Neural cell (in vitro differentiated cells): ENCODE measurements around the gene DPYD. TPM values are rescaled to one million over a fixed set of nuclear protein-coding genes. Genes with fewer than 3 reads are reported as not detected.

Source experiments
- H2AFZ ChIP-seq: fragments of 200-600, 300-800 bp; sonication (generic), shearing (Covaris generic); 2 replicates; pipeline ENCODE4 v1.6.0; 2014; ENCODE audit warnings: low read depth, mild to moderate bottlenecking, antibody characterized with exemption, low read length, moderate library complexity
- H3F3A ChIP-seq: fragments of 200-600 bp; shearing (Covaris generic); 2 replicates; pipeline ENCODE4 v1.6.1; 2016; ENCODE audit warnings: mild to moderate bottlenecking, moderate library complexity, mixed read lengths, antibody characterized with exemption, low read length; ENCODE audit not compliant: insufficient read depth, poor library complexity, severe bottlenecking
- H3K27ac ChIP-seq: fragments of 200-600, 300-800 bp; sonication (generic), shearing (Covaris generic); 2 replicates; pipeline ENCODE4 v1.5.1; 2014; ENCODE audit warnings: mild to moderate bottlenecking, low read length, moderate library complexity
- H3K27me3 ChIP-seq: fragments of 300-800, 200-600 bp; sonication (generic), shearing (Covaris generic); 2 replicates; pipeline ENCODE4 v1.6.0; 2014; ENCODE audit warnings: mild to moderate bottlenecking, low read depth, low read length, moderate library complexity; ENCODE audit not compliant: insufficient read depth
- H3K36me3 ChIP-seq: fragments of 300-800, 200-600 bp; sonication (generic), shearing (Covaris generic); 2 replicates; pipeline ENCODE4 v1.5.1; 2014; ENCODE audit warnings: mild to moderate bottlenecking, antibody characterized with exemption, low read length, moderate library complexity; ENCODE audit not compliant: insufficient read depth
- H3K4me2 ChIP-seq: fragments of 300-800, 200-600 bp; sonication (generic), shearing (Covaris generic); 2 replicates; pipeline ENCODE4 v1.6.0; 2014; ENCODE audit warnings: mild to moderate bottlenecking, low read length
- H3K4me3 ChIP-seq: fragments of 300-800, 200-600 bp; sonication (generic), shearing (Covaris generic); 2 replicates; pipeline ENCODE4 v1.5.1; 2014; ENCODE audit warnings: mild to moderate bottlenecking, low read length, moderate library complexity
- H3K79me2 ChIP-seq: fragments of 200-600 bp; shearing (Covaris generic); replicated peaks from 2 replicates; pipeline ENCODE4 v1.6.0; 2014; ENCODE audit warnings: mild to moderate bottlenecking, low read length, moderate library complexity; ENCODE audit not compliant: insufficient read depth
- H3K9ac ChIP-seq: fragments of 300-800, 200-600 bp; sonication (generic), shearing (Covaris generic); 2 replicates; pipeline ENCODE4 v1.6.1; 2016; ENCODE audit warnings: mild to moderate bottlenecking, low read length, mixed read lengths
- H3K9me2 ChIP-seq: fragments of 200-600 bp; shearing (Covaris generic); 2 replicates; pipeline ENCODE4 v1.6.1; 2016; ENCODE audit warnings: mild to moderate bottlenecking, low read length, mixed read lengths; ENCODE audit not compliant: insufficient read depth
- H3K9me3 ChIP-seq: fragments of 200-600, 300-800 bp; sonication (generic), shearing (Covaris generic); 2 replicates; pipeline ENCODE4 v1.6.1; 2016; ENCODE audit warnings: mild to moderate bottlenecking, mixed run types, low read length, moderate library complexity, mixed read lengths
- H4K20me1 ChIP-seq: fragments of 200-600 bp; shearing (Covaris generic); 2 replicates; pipeline ENCODE4 v1.6.1; 2016; ENCODE audit warnings: mild to moderate bottlenecking, mixed run types; ENCODE audit not compliant: insufficient read depth
- EP300 ChIP-seq: fragments of 450-650 bp; conservative IDR thresholded peaks from 2 replicates; pipeline ENCODE4 v1.6.1; 2014; ENCODE audit warnings: antibody characterized with exemption, mild to moderate bottlenecking, moderate library complexity; ENCODE audit not compliant: poor library complexity, severe bottlenecking
- EZH2 ChIP-seq: fragments of 200-600, 300-800 bp; shearing (Covaris generic), sonication (generic); IDR thresholded peaks from 2 replicates; pipeline ENCODE4 v1.6.1; 2014; ENCODE audit warnings: antibody characterized with exemption, low read length, borderline replicate concordance, mild to moderate bottlenecking; ENCODE audit not compliant: insufficient read depth, poor library complexity, severe bottlenecking
- MXI1 ChIP-seq: fragments of 450-650 bp; conservative IDR thresholded peaks from 2 replicates; pipeline ENCODE4 v1.6.1; 2014; ENCODE audit warnings: antibody characterized with exemption, mild to moderate bottlenecking; ENCODE audit not compliant: poor library complexity, severe bottlenecking
- POLR2AphosphoS5 ChIP-seq: IDR thresholded peaks from 2 replicates; pipeline ENCODE4 v1.6.1; 2012
- RAD21 ChIP-seq: fragments of 450-650 bp; conservative IDR thresholded peaks from 2 replicates; pipeline ENCODE4 v1.6.1; 2014; ENCODE audit warnings: antibody characterized with exemption, mild to moderate bottlenecking, moderate library complexity
- SMC3 ChIP-seq: fragments of 450-650 bp; conservative IDR thresholded peaks from 2 replicates; pipeline ENCODE4 v1.6.1; 2014; ENCODE audit warnings: antibody characterized with exemption, mild to moderate bottlenecking, moderate library complexity; ENCODE audit not compliant: poor library complexity
- TAF1 ChIP-seq: IDR thresholded peaks from 2 replicates; pipeline ENCODE4 v1.6.1; 2012; ENCODE audit warnings: low read depth
- polyA plus RNA-seq: library from polyadenylated mRNA; depleted of rRNA; stranded (reverse); fragments of >200 nt; gene quantifications from 2 replicates; pipeline ENCODE4 v1.2.3, GENCODE V29; 2014
- TF ChIP-seq, protein P1 (sequence below): IDR thresholded peaks from 2 replicates; pipeline ENCODE4 v1.6.1; 2012; ENCODE audit warnings: borderline replicate concordance
- TF ChIP-seq, protein P2 (sequence below): fragments of 450-650 bp; IDR thresholded peaks from 2 replicates; pipeline ENCODE4 v1.5.1; 2014; ENCODE audit warnings: antibody characterized with exemption, mild to moderate bottlenecking, moderate library complexity; ENCODE audit not compliant: poor library complexity, severe bottlenecking

DPYD gene
- polyA plus RNA-seq, 1 donor from 2014 or later, result 6.7 TPM

DNA sequence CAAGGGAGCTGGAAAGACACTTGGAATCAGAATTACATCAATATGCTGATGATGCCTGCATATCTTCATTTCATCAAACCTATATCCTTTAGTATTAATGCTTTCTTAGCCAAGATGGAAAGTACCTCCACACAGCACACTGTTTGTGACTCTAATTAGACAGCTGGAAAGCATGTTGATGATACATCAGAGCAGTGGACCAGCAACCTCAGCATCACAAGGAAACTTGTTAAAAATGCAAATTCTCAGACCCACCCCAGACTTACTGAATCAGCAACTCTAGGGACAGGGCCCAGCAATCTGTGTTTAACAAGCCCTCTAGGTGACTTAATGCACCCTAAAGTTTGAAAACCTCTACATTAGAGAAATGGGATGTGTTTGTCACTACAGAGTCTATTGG lies 332.1 kb downstream of the DPYD start:
- no peaks in the 10 kb centered on the region for H3K79me2 ChIP-seq
- no peak overlapping the region for H3K9ac ChIP-seq
- TF ChIP-seq MXI1 (no peak), SMC3 (no peak)
- H3K9me3 ChIP-seq, result no peaks in the 10 kb centered on the region
- H3F3A ChIP-seq, result no peaks in the 10 kb centered on the region
- no peak overlapping the region for H3K4me2 ChIP-seq
- peak overlapping the region; percentile 29 for H3K4me3 ChIP-seq
- no peaks in the 10 kb centered on the region for H3K27me3 ChIP-seq
- no peaks in the 10 kb centered on the region for H3K9me2 ChIP-seq
- H3K27ac ChIP-seq, result peak overlapping the region; percentile 57
- no peaks in the 10 kb centered on the region for H3K36me3 ChIP-seq
- H4K20me1 ChIP-seq, result no peaks in the 10 kb centered on the region
- no peak overlapping the region for H2AFZ ChIP-seq

DNA sequence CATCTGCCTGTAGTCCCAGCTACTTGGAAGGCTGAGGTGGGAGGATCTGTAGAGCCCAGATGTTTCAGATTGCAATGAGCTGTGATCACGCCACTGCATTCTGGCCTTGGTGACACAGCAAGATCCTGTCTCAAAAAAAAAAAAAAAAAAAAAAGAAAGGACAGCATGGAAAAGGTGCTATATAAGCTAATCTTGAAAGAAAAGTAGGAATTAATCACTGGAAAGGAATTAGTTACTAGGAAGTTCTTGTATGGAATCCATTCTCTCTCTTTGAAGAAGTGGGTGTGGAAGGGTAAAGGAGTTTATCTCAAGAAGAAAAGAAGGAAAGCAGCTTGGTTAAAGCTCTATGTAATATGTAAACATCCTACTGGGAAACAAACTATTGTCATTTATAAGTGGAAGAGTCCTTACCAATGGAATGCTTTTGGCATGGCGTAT lies 339.2 kb downstream of the DPYD start:
- Histone ChIP-seq H3K27ac (no peak overlapping the region), H4K20me1 (no peaks in the 10 kb centered on the region), H3K36me3 (no peaks in the 10 kb centered on the region), H3K4me2 (no peak overlapping the region), H3K4me3 (no peak overlapping the region), H3K27me3 (no peaks in the 10 kb centered on the region), H3K9me2 (no peaks in the 10 kb centered on the region), H3K79me2 (no peaks in the 10 kb centered on the region), H3F3A (no peaks in the 10 kb centered on the region), H3K9ac (no peak overlapping the region), H3K9me3 (no peaks in the 10 kb centered on the region), H2AFZ (no peak overlapping the region)
- TF ChIP-seq EP300 (no peak), SMC3 (no peak), RAD21 (no peak), EZH2 (no peak), TAF1 (no peak), MXI1 (no peak), POLR2AphosphoS5 (no peak)
- TF ChIP-seq, protein P1, sequence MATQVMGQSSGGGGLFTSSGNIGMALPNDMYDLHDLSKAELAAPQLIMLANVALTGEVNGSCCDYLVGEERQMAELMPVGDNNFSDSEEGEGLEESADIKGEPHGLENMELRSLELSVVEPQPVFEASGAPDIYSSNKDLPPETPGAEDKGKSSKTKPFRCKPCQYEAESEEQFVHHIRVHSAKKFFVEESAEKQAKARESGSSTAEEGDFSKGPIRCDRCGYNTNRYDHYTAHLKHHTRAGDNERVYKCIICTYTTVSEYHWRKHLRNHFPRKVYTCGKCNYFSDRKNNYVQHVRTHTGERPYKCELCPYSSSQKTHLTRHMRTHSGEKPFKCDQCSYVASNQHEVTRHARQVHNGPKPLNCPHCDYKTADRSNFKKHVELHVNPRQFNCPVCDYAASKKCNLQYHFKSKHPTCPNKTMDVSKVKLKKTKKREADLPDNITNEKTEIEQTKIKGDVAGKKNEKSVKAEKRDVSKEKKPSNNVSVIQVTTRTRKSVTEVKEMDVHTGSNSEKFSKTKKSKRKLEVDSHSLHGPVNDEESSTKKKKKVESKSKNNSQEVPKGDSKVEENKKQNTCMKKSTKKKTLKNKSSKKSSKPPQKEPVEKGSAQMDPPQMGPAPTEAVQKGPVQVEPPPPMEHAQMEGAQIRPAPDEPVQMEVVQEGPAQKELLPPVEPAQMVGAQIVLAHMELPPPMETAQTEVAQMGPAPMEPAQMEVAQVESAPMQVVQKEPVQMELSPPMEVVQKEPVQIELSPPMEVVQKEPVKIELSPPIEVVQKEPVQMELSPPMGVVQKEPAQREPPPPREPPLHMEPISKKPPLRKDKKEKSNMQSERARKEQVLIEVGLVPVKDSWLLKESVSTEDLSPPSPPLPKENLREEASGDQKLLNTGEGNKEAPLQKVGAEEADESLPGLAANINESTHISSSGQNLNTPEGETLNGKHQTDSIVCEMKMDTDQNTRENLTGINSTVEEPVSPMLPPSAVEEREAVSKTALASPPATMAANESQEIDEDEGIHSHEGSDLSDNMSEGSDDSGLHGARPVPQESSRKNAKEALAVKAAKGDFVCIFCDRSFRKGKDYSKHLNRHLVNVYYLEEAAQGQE, result no peak
- TF ChIP-seq, protein P2, sequence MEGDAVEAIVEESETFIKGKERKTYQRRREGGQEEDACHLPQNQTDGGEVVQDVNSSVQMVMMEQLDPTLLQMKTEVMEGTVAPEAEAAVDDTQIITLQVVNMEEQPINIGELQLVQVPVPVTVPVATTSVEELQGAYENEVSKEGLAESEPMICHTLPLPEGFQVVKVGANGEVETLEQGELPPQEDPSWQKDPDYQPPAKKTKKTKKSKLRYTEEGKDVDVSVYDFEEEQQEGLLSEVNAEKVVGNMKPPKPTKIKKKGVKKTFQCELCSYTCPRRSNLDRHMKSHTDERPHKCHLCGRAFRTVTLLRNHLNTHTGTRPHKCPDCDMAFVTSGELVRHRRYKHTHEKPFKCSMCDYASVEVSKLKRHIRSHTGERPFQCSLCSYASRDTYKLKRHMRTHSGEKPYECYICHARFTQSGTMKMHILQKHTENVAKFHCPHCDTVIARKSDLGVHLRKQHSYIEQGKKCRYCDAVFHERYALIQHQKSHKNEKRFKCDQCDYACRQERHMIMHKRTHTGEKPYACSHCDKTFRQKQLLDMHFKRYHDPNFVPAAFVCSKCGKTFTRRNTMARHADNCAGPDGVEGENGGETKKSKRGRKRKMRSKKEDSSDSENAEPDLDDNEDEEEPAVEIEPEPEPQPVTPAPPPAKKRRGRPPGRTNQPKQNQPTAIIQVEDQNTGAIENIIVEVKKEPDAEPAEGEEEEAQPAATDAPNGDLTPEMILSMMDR, result no peak

DNA sequence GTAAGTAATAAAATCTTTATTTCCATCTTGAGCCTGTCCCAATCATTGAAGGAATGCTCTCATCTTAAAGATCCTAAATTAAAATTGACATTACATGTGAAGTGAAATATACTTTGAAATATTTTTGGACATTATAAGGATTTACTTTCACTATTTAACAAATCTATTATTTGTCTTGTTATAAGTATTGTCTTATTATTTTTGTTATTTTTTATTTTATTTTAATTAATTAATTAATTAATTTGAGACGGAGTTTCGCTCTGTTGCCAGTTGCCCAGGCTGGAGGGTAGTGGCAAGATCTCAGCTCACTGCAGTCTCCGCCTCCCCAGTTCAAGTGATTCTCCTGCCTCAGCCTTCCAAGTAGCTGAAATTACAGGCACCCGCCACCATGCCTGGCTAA lies 343.2 kb downstream of the DPYD start:
- TF ChIP-seq TAF1 (no peak), MXI1 (no peak), RAD21 (no peak), EZH2 (no peak), POLR2AphosphoS5 (no peak), EP300 (no peak), SMC3 (no peak)
- TF ChIP-seq, protein P2, result no peak
- TF ChIP-seq, protein P1, result no peak
- H3K9me2 ChIP-seq, result no peaks in the 10 kb centered on the region
- no peaks in the 10 kb centered on the region for H3K79me2 ChIP-seq
- no peak overlapping the region for H2AFZ ChIP-seq
- H3K36me3 ChIP-seq, result no peaks in the 10 kb centered on the region
- H3K27me3 ChIP-seq, result no peaks in the 10 kb centered on the region
- no peaks in the 10 kb centered on the region for H3F3A ChIP-seq
- no peak overlapping the region for H3K9ac ChIP-seq
- H3K4me3 ChIP-seq, result no peak overlapping the region
- no peaks in the 10 kb centered on the region for H4K20me1 ChIP-seq
- H3K9me3 ChIP-seq, result no peaks in the 10 kb centered on the region
- H3K27ac ChIP-seq, result no peak overlapping the region
- H3K4me2 ChIP-seq, result no peak overlapping the region
